ENCODE data around the gene PLOD2.

PLOD2 gene

GRCh38 chr3:146020969-146021368, 140.0 kb downstream of the PLOD2 start:
- no peak for TF ChIP-seq EZH2phosphoT487 (IDR thresholded peaks at IDR 0.05; ENCODE audit: borderline replicate concordance, low read length)
- TF ChIP-seq, protein P1, sequence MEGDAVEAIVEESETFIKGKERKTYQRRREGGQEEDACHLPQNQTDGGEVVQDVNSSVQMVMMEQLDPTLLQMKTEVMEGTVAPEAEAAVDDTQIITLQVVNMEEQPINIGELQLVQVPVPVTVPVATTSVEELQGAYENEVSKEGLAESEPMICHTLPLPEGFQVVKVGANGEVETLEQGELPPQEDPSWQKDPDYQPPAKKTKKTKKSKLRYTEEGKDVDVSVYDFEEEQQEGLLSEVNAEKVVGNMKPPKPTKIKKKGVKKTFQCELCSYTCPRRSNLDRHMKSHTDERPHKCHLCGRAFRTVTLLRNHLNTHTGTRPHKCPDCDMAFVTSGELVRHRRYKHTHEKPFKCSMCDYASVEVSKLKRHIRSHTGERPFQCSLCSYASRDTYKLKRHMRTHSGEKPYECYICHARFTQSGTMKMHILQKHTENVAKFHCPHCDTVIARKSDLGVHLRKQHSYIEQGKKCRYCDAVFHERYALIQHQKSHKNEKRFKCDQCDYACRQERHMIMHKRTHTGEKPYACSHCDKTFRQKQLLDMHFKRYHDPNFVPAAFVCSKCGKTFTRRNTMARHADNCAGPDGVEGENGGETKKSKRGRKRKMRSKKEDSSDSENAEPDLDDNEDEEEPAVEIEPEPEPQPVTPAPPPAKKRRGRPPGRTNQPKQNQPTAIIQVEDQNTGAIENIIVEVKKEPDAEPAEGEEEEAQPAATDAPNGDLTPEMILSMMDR (IDR thresholded peaks at IDR 0.05; ENCODE audit: low read depth, low read length, poor library complexity, severe bottlenecking): no peak
- Histone ChIP-seq H3K9me2 (replicated peaks; ENCODE audit: control insufficient read depth, low read length) (no peaks in the 10 kb centered on the region), H3K4me2 (ENCODE audit: low read length) (no peak overlapping the region), H3K9me3 (ENCODE audit: control insufficient read depth, insufficient read depth, low read length) (no peaks in the 10 kb centered on the region), H4K20me1 (ENCODE audit: control insufficient read depth, insufficient read depth, low read depth, low read length) (no peaks in the 10 kb centered on the region), H3K36me3 (ENCODE audit: control insufficient read depth, low read length) (no peaks in the 10 kb centered on the region), H3K27me3 (ENCODE audit: control insufficient read depth, low read length) (no peaks in the 10 kb centered on the region), H3K4me1 (ENCODE audit: control insufficient read depth, low read length) (no peaks in the 10 kb centered on the region), H3K4me3 (ENCODE audit: low read length) (no peak overlapping the region), H3F3A (ENCODE audit: control insufficient read depth, insufficient read depth) (no peaks in the 10 kb centered on the region), H3K79me2 (ENCODE audit: control insufficient read depth, low read length) (no peaks in the 10 kb centered on the region), H3K27ac (ENCODE audit: low read depth, low read length) (no peak overlapping the region)

- no peak overlapping the region for H3K4me2 ChIP-seq (ENCODE audit: low read length)
- H3K27ac ChIP-seq (ENCODE audit: low read depth, low read length): no peak overlapping the region
- H3F3A ChIP-seq (ENCODE audit: control insufficient read depth, insufficient read depth): no peaks in the 10 kb centered on the region
- H3K27me3 ChIP-seq (ENCODE audit: control insufficient read depth, low read length): no peaks in the 10 kb centered on the region
- H3K4me3 ChIP-seq (ENCODE audit: low read length): no peak overlapping the region
- no peaks in the 10 kb centered on the region for H3K4me1 ChIP-seq (ENCODE audit: control insufficient read depth, low read length)
- no peaks in the 10 kb centered on the region for H3K9me2 ChIP-seq (replicated peaks; ENCODE audit: control insufficient read depth, low read length)
- TF ChIP-seq EZH2phosphoT487 (IDR thresholded peaks at IDR 0.05; ENCODE audit: borderline replicate concordance, low read length): no peak
- TF ChIP-seq, protein P1 (IDR thresholded peaks at IDR 0.05; ENCODE audit: low read depth, low read length, poor library complexity, severe bottlenecking): no peak
- H4K20me1 ChIP-seq (ENCODE audit: control insufficient read depth, insufficient read depth, low read depth, low read length): no peaks in the 10 kb centered on the region
- H3K9me3 ChIP-seq (ENCODE audit: control insufficient read depth, insufficient read depth, low read length): no peaks in the 10 kb centered on the region
- no peaks in the 10 kb centered on the region for H3K79me2 ChIP-seq (ENCODE audit: control insufficient read depth, low read length)
- H3K36me3 ChIP-seq (ENCODE audit: control insufficient read depth, low read length): no peaks in the 10 kb centered on the region
Observed at GRCh38 chr3:146019508-146019907, 141.5 kb downstream of the PLOD2 start.

Measured in DOHH2 (cell line).